HCT116 (cell line): ENCODE results near the gene CDRT15. TPM values are rescaled to one million over a fixed set of nuclear protein-coding genes. Genes with fewer than 3 reads are reported as not detected.

Experiments used
- ATAC-seq: fragments of 200-7000 bp; cut with Tn5 transposase; 2 replicates; pipeline ENCODE4 v1.9.1; 2020; ENCODE audit warnings: mild to moderate bottlenecking, moderate library complexity
- BruUV-seq: library from RNA; stranded (reverse); fragments of 400-500 nt; replicated peaks from 2 replicates; lab custom pipeline; 2021; lab: Mats Ljungman, UMichigan
- CTCF ChIA-PET: fragments of 300-600 bp; sonication (Branson Sonifier 250); formaldehyde crosslinking; loops from one replicate; lab custom pipeline; 2021; ENCODE audit warnings: antibody characterized with exemption; lab: Charles Lee
- POLR2A ChIA-PET: fragments of 300-600, 350-600 bp; sonication (Branson Sonifier 250); formaldehyde crosslinking; loops from one replicate; lab custom pipeline; 2021; ENCODE audit warnings: antibody characterized with exemption; lab: Charles Lee
- RAD21 ChIA-PET, 2 experiments: fragments of 300-600 bp; sonication (Branson Sonifier 250); formaldehyde crosslinking; loops; one replicate each; lab custom pipeline; 2023; ENCODE audit warnings: low total read pairs in 2 of 2; ENCODE audit not compliant: uncharacterized antibody in 2 of 2, unreplicated experiment in 2 of 2, low non-redundant PET in 1 of 2; lab: Charles Lee
- DNase-seq: peaks from one replicate; pipeline ENCODE4 v3.0.0-alpha.2; 2010; ENCODE audit warnings: low read depth, low spot score
- H2AFZ ChIP-seq: fragments of 200-600 bp; shearing (Covaris generic), sonication (generic); 2 replicates; pipeline ENCODE4 v1.6.1; 2017; ENCODE audit warnings: low read depth, mixed run types, mixed read lengths, antibody characterized with exemption, low read length; ENCODE audit not compliant: poor library complexity, severe bottlenecking
- H3K27ac ChIP-seq: 2 replicates; pipeline ENCODE4 v1.5.1; 2012; ENCODE audit warnings: low read depth, low read length
- H3K27me3 ChIP-seq: fragments of 200-600 bp; sonication (generic); 2 replicates; pipeline ENCODE4 v1.6.1; 2016; ENCODE audit warnings: mixed run types, low read length, mixed read lengths; ENCODE audit not compliant: insufficient read depth
- H3K36me3 ChIP-seq, 2 experiments: fragments of 200-500 bp in 1 of 2; fragments of 200-600 bp in 1 of 2; sonication (Bioruptor generic) in 1 of 2; sonication (generic) in 1 of 2; 2 replicates each; pipeline versions ENCODE4 v1.5.1 to v1.6.1; 2014 to 2016; ENCODE audit warnings: low read length in 2 of 2, inconsistent platforms in 1 of 2, mixed read lengths in 1 of 2, mixed run types in 1 of 2; ENCODE audit not compliant: insufficient read depth in 2 of 2, control insufficient read depth in 1 of 2
- H3K4me1 ChIP-seq, 2 experiments: fragments of 200-600 bp in 1 of 2; sonication (generic) in 1 of 2; 2 replicates each; pipeline versions ENCODE4 v1.5.1 to v1.6.1; 2012 to 2017; ENCODE audit warnings: low read length in 2 of 2, inconsistent platforms in 1 of 2, mild to moderate bottlenecking in 1 of 2, mixed read lengths in 1 of 2, mixed run types in 1 of 2, moderate library complexity in 1 of 2; ENCODE audit not compliant: insufficient read depth in 2 of 2, control insufficient read depth in 1 of 2
- H3K4me2 ChIP-seq: fragments of 200-600 bp; sonication (generic); 2 replicates; pipeline ENCODE4 v1.6.1; 2017; ENCODE audit warnings: mixed run types, low read length, mixed read lengths
- H3K4me3 ChIP-seq, 2 experiments: fragments of 200-600 bp in 1 of 2; sonication (generic) in 1 of 2; replicated peaks in 1 of 2; 2 replicates each; pipeline ENCODE4 v1.5.1; 2011 to 2016; ENCODE audit warnings: low read length in 2 of 2, control low read depth in 1 of 2, low read depth in 1 of 2, mild to moderate bottlenecking in 1 of 2, mixed read lengths in 1 of 2, mixed run types in 1 of 2
- H3K79me2 ChIP-seq: fragments of 200-600 bp; sonication (generic); 2 replicates; pipeline ENCODE4 v1.6.1; 2017; ENCODE audit warnings: mild to moderate bottlenecking, mixed run types, low read length, moderate library complexity, mixed read lengths; ENCODE audit not compliant: insufficient read depth
- H3K9ac ChIP-seq: fragments of 200-600 bp; sonication (generic); 2 replicates; pipeline ENCODE4 v1.6.1; 2016; ENCODE audit warnings: low read length, mixed read lengths
- H3K9me2 ChIP-seq: fragments of 200-600 bp; sonication (generic), shearing (Covaris generic); 2 replicates; pipeline ENCODE4 v1.6.1; 2017; ENCODE audit warnings: mixed run types, mild to moderate bottlenecking, moderate library complexity; ENCODE audit not compliant: insufficient read depth
- H3K9me3 ChIP-seq, 2 experiments: fragments of 200-500 bp in 1 of 2; fragments of 200-600 bp in 1 of 2; sonication (Bioruptor generic) in 1 of 2; sonication (generic) in 1 of 2; 2 replicates each; pipeline ENCODE4 v1.6.1; 2014 to 2017; ENCODE audit warnings: low read length in 2 of 2, mixed read lengths in 2 of 2, inconsistent platforms in 1 of 2, low read depth in 1 of 2, mild to moderate bottlenecking in 1 of 2, mixed run types in 1 of 2, moderate library complexity in 1 of 2; ENCODE audit not compliant: control insufficient read depth in 1 of 2, insufficient read depth in 1 of 2
- H4K20me1 ChIP-seq: fragments of 200-600 bp; sonication (generic), shearing (Covaris generic); 2 replicates; pipeline ENCODE4 v1.6.1; 2017; ENCODE audit warnings: mixed run types, mild to moderate bottlenecking, moderate library complexity; ENCODE audit not compliant: insufficient read depth
- ATF3 ChIP-seq: IDR thresholded peaks from 2 replicates; pipeline ENCODE4 v1.6.1; 2012
- CTCF ChIP-seq, 3 experiments: fragments of 200-600 bp in 1 of 3; sonication (generic) in 1 of 3; IDR thresholded peaks in 2 of 3; conservative IDR thresholded peaks in 1 of 3; 2 replicates each; pipeline ENCODE4 v1.5.1; 2012 to 2017; ENCODE audit warnings: low read depth in 2 of 3, low read length in 2 of 3, antibody characterized with exemption in 1 of 3, borderline replicate concordance in 1 of 3, control low read depth in 1 of 3, mild to moderate bottlenecking in 1 of 3, mixed read lengths in 1 of 3, mixed run types in 1 of 3, moderate library complexity in 1 of 3; ENCODE audit not compliant: insufficient read depth in 1 of 3
- ELF1 ChIP-seq: IDR thresholded peaks from 2 replicates; pipeline ENCODE4 v1.6.1; 2012; ENCODE audit warnings: low read depth, borderline replicate concordance
- FOSL1 ChIP-seq: IDR thresholded peaks from 2 replicates; pipeline ENCODE4 v1.6.1; 2012; ENCODE audit warnings: low read depth
- MAX ChIP-seq: IDR thresholded peaks from 2 replicates; pipeline ENCODE4 v1.6.1; 2012
- POLR2A ChIP-seq: IDR thresholded peaks from 2 replicates; pipeline ENCODE4 v1.7.0; 2011; ENCODE audit warnings: borderline replicate concordance; ENCODE audit not compliant: insufficient read depth, insufficient read length; ENCODE audit errors: extremely low read depth
- SIN3A ChIP-seq: IDR thresholded peaks from 2 replicates; pipeline ENCODE4 v1.6.1; 2012; ENCODE audit warnings: low read depth
- SP1 ChIP-seq: IDR thresholded peaks from 2 replicates; pipeline ENCODE4 v1.6.1; 2012; ENCODE audit warnings: low read depth
- SRF ChIP-seq: IDR thresholded peaks from 2 replicates; pipeline ENCODE4 v1.6.1; 2012; ENCODE audit warnings: low read depth
- ZBTB33 ChIP-seq: IDR thresholded peaks from 2 replicates; pipeline ENCODE4 v1.6.1; 2011; ENCODE audit warnings: mild to moderate bottlenecking, low read length, moderate library complexity; ENCODE audit not compliant: insufficient replicate concordance; ENCODE audit errors: extremely low read depth
- ZFX ChIP-seq: fragments of 450-650 bp; IDR thresholded peaks from 2 replicates; pipeline ENCODE4 v1.6.1; 2017
- ZNF274 ChIP-seq: fragments of 200-500 bp; sonication (Bioruptor generic); IDR thresholded peaks from 2 replicates; pipeline ENCODE4 v1.6.1; 2014; ENCODE audit warnings: mild to moderate bottlenecking, low read depth, low read length, inconsistent platforms
- intact Hi-C: fragments of 100-400 bp; cut with micrococcal nuclease; formaldehyde crosslinking; loops from 2 replicates; pipeline ENCODE4 v1.10.0; 2022
- total RNA-seq: library from RNA; stranded (reverse); gene quantifications from one replicate; pipeline ENCODE4 v1.2.1, GENCODE V29; 2021; ENCODE audit not compliant: unreplicated experiment

The CDRT15 gene
- total RNA-seq, 1 experiment from 2014 or later = not detected

- no peaks in the 10 kb centered on the region for H3K36me3 ChIP-seq
- no peak overlapping the region for H2AFZ ChIP-seq
- H3K9ac ChIP-seq = no peak overlapping the region
- no peak for DNase-seq
- RAD21 ChIA-PET = no interaction called here
- TF ChIP-seq CTCF (IDR thresholded peaks at IDR 0.05 in 2 of 3, conservative IDR thresholded peaks at IDR 0.05 in 1 of 3; ENCODE audit: borderline replicate concordance in 1 of 3, insufficient read depth in 1 of 3, low read depth in 2 of 3, low read length in 2 of 3) (no peak), ELF1 (no peak), ZFX (no peak), MAX (no peak), ATF3 (no peak), SP1 (no peak), ZNF274 (no peak), SIN3A (no peak), POLR2A (no peak), FOSL1 (no peak), SRF (no peak), ZBTB33 (no peak)
- TF ChIP-seq, all 23 proteins: peak for 0
- Histone ChIP-seq H3K27ac (no peak overlapping the region), H3K27me3 (no peaks in the 10 kb centered on the region), H3K4me3 (no peak overlapping the region), H3K9me3 (no peaks in the 10 kb centered on the region), H3K4me1 (no peaks in the 10 kb centered on the region), H3K79me2 (no peaks in the 10 kb centered on the region), H3K4me2 (no peak overlapping the region), H3K9me2 (no peaks in the 10 kb centered on the region), H4K20me1 (no peaks in the 10 kb centered on the region)
- no TSS peak for BruUV-seq
- no peak for ATAC-seq
- CTCF ChIA-PET = no interaction called here
- intact Hi-C loops = no loop called here
- POLR2A ChIA-PET = no interaction called here
These were observed 38.1 kb downstream of the CDRT15 start for GRCh38 chr17:14198575-14198974.
